HG02763 (cell line): ENCODE results near the gene KRTAP5-3.

Source experiments
- ATAC-seq: cut with Tn5 transposase; IDR thresholded peaks from one replicate; pipeline ENCODE4 v1.9.1; 2021; ENCODE audit warnings: mild to moderate bottlenecking, moderate library complexity; ENCODE audit not compliant: unreplicated experiment

The KRTAP5-3 gene

DNA sequence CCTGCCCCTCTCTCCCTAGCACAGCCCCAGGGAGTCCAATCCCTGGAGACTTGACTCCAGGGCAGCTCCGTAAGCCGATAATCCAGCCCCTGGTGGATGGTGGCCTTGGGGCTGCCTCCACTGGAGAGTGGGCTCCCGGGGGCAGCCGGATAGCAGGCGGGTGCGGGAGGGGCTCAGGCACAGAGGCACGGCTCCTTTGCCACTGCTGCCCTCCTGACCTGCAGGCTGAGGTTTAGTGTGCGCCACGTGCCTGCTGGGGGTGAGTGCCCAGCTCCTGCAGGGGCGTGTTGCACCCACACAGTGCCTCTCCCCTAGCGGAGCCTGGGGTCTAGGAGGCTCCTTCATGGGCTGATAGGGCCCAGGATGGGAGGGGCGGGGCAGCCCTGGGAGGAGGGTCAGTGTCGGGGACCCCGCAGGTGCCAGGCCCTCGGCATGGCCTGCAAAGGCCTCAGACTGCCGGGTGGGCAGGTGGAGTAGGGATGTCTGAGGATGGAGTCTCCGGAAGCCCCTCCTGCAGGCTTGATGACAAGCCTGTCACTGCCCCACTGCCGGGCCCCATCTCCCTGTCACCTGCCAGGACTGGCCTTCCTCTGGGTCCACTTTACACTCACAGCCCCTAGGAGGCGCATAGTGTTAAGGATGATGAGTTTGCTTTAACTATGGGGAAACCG, 41.7 kb downstream of the KRTAP5-3 start:
- no peak for ATAC-seq

DNA sequence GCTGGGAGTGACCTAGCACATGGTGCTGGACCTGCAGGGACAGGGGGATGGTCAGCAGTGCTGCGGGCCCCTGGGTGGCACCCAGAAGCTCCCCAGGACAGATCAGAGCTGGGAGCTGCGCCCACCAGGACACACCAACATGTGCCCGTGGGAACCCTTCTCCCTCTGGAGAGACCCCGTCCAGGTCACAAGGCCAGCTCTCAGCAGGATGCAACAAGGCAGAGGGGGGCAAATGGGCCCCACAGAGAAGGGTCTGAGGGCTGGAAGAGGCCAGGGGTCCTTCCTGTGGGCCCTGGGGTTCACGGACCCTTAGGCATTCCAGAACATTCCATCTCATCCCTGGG, 42.4 kb downstream of the KRTAP5-3 start:
- no peak for ATAC-seq

DNA sequence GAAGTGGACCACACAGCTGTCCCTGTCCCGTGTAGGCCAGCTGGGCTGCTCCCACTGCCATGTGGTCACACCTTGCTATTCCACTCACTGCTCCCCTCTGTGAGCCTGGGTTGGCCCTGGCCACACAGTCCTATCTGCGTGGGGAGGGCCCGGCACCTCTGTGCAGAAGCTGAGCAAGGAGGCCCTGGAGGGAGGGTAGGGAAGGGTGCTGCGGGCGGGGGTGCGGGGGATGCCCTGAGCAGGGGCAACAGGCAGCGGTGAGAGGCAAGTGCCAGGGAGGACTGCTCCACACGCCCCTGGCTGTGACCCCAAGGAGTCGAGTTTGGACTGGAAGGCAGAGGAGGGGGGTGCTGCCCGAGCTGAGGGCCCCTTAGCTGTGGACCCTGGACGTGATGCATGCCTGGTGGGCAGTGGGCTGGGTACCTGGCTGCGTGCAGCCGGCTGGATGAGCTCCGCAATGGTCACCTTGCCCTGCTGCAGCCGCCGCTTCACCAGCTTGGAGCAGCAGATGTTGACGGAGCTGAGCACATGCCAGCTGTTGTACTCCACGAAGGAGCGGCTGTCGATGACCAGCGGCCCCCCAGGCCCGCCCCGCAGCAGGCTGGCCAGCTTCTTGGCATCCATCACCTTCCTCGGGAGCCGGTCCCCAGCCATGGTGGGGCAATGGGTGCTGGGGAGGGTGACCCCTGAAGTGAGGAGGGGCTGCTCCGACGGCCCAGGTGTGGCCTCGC, 42.9 kb downstream of the KRTAP5-3 start:
- ATAC-seq = no peak

DNA sequence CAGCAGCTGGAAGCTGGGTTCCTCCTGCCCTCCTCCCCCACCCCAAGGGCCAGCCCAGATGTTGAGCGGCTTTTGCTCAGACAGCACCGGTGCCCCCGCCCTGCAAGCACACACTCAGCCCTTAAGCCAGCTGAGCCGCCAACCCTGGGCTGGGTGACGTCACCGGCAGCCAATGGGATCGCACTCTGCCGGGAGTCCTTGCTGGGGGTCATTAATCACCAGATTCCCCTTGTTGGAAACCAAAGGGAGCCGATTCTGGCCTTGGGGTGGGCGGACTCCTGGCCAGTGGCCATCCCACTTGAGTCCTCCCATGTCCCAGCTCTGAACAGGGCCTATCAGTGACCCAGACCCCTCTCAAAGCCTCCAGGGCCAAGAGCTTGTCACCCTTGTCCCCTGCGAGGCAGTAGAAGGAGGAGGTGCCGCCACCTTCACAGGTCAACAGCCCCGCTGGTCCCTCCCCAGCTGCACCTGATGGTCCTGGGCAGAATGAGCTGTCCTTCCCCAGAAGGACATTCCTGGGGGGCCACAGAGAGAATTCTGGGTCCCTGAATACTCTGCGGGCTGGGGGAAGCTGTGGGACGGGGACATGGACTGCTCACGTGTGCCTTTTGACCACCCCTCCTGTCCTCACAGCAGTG, 43.6 kb downstream of the KRTAP5-3 start:
- no peak for ATAC-seq

DNA sequence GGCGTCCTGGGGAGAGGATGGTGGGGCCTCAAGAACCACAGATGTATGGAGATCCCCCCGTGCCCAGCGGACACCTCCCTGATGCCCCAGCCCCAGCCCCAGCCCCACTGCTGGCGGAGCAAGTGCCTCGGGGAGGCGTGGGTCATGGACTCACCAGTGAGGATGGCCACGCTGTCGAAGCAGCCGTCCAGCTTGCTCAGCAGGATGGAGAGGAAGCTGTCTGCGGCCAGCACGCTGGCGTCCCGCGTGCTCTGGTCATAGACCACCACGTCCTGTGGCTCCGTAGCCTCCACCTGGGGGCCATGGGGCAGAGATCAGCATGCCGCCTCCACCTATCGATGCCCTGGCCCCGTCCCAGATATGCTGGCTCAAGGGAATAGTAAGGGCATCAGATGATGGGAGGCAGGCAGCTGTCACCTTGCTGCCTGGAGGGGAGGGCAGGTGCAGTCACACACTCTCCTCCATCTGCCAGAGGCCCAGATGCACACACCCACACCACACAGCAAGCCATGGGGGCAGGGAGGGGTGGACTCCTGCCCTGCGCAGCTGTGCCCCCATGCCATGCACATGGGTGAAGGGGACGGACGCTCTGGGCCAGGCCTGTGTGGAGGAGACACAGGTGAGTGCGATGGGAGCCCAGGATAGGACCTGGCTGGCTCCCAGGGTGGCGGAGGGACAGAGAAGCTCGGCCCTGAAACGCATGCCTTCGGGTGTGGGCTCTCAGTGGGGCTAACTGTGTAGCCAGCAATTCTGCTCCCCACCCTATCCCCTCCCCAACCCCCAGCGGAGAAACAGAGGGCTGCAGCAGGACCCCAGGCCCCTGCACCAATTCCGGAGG, 44.3 kb downstream of the KRTAP5-3 start:
- ATAC-seq = no peak

DNA sequence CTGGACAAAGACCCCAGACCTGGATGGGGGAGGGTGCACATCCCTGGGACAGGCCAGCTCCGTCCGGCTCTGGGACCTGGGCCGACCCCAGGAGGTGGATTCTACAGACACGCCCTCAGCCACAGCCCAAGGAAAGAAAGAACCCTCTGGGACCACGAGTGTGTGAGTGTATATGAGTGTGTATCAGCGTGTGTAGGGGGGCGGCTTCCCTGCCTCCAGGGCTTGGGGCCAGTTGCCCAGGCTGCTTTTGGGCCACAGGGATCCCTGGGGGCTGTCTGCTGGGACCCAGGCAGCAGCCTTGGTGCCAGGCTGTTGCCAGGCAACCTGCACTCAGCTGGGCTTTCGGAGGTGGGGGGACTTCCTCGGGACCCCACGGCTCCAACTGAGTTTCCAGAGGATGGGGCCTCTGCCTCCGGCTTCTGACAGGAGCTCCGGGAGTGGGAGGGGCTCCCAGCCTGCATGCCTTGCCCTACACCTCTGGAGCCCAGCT, 45.1 kb downstream of the KRTAP5-3 start:
- ATAC-seq = no peak

DNA sequence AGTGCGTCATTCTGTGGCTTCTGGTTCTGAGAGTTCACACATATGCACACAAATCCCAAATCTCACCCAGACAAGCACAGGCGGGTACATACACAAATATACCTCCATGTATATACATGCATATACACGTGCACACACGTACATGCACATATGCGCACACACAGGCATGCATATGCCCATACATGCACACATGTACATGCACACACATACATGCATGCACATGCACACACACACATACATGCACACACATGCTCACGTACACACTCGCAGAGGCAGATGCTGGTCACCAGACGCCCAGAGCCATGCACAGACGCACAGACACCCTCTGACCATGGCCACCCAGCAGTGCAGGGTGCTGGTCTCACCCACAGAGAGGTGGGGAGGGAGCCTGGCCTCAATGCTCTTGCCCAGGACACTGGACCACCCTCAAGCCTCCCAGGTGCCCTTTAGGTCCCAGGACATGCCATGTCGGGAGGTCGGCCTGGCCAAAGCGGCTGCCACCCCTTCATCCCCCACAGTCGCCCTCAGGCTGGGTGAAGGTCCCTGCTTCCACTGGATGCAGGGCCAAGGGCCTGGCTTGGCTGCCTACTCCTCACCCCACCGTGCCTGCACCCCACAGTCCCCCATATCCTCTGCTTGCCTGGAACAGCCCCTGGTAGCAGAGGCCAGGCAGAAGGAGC, 45.7 kb downstream of the KRTAP5-3 start:
- ATAC-seq = no peak

DNA sequence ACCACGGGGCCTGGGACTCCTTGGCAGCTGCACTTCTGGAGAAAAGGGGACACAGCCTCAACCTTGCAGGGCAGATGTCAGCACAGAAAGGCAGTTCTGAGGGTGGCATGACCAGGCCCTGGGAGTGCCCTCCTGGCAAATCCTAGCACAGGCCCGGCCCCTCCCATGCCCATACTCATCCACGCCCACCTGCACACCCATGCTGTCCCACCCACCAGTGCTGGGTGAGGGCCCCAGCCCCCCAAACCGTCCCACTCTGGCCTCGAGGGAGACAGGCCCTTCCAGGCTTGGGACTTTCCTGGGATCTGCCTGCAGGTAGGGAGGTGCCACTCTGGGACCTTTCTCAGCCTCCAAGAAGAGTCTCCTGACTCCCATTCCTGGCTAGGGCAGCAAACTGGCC, 46.3 kb downstream of the KRTAP5-3 start:
- no peak for ATAC-seq

DNA sequence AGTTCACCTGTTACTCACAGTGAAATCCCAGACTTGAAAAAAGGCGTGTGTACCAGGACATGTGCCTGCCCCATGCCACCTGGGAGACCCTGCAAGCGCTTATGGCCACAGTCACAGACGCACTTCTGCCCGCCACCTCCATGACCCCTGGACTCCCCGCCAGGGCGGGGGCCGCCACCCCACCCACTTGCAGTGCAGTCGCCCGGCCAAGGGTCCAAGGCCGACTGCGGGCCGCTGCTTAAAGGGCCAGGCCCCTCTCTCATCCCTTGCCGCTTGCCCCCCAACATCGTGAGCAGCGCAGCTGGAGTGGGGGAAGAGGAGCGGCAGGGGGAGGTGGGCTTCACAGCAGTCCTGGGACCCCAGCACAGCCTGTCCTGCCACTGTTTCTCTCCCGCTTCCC, 47.0 kb downstream of the KRTAP5-3 start:
- ATAC-seq = no peak

DNA sequence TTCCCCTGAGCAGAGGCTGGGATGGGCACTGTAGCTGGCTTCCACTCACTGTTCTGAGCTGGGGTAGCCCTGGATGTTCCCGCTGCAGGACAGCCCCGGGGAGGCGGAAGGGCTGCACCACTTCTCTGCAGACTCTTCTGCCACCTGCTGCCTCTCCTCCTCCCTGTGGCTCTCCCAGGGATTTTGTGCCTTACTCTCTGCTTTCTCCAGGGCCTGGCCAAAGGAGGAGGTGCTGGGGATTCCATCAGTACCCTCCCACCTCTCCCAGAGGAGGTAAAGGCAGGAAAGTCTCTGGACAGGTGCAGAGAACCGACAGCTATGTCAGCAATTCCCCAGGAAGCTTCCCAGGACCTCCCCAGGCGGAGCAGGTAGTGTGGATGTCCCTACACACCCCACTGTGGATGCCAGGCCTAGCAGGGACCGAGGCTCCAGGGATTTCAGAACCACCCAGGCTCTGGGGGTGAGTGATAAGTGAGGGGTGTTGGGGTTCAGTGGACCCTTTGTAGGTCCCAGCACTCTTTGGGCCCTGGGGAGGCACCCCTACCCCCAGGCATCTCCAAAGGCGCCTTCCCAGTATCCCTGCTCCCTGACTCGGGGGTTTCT, 47.5 kb downstream of the KRTAP5-3 start:
- no peak for ATAC-seq

DNA sequence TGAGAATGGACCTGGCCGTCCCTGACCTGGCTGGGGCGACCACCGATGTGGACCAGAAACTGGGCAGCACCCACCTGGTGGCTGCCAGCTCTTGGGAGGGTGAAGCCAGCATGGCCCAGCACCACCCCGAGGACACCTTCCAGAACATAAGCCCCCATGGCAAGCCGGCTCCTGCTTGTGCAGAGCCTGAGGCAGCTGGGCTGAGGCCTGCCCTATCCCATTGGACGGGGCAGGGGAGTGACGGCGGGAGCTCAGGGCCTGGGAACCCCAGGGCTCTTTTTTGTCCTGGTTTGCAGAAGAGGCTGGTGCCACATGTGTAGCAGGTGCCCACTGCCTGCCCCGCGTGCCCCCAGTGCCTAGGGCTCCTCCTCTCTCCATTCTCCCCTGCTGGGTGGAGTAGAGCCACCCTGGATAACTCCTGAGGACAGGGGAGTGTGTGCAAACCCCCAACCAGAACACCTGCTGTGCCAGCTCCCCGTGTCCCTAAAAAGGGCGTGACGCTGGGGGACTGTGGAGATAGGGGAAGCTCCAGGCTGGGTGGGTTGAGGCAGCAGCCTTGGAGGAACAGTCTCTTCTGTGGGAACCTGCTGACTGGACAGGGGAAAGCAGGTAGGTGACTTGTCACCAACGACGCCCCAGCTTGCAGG, 48.1 kb downstream of the KRTAP5-3 start:
- ATAC-seq = no peak

DNA sequence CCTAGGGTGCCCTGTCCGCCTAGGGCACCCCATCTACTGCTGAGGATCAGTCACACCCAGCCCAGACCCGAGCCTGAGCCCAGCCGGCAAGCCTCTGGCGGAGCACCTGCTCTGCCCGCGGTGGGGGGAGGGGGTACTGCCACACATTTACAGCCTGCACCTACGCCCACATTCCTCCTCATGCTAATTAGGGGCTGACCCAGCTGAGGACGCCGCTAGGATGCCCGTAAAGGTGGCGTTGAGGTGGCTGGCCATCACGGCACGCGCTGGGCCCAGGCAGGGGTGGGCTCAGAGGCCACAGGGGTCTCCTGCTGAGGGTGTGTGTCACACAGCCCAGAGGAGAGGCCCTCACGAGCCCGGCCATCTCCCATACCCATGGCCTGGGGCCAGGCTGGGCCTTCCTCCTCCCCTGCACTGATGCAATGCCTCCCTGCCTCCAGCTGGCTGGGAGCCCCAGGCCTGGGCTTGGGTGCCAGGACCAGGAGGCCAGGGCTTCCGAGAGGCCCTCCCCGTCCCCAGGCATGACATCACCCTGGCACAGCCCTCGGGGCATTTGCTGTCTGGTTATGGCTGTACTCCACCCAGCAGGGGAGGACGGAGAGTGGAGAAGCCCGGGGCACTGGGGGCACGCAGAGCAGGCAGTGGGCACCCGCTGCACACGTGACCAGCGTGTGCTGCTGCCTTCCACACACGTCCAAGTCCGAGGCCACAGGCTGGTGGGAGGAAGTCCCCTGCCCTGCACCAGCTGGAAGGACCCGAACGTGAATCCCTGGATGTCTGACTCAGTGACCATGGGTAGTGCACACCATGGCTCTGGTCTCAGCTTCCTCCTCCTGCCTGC, 48.9 kb downstream of the KRTAP5-3 start:
- ATAC-seq = no peak

DNA sequence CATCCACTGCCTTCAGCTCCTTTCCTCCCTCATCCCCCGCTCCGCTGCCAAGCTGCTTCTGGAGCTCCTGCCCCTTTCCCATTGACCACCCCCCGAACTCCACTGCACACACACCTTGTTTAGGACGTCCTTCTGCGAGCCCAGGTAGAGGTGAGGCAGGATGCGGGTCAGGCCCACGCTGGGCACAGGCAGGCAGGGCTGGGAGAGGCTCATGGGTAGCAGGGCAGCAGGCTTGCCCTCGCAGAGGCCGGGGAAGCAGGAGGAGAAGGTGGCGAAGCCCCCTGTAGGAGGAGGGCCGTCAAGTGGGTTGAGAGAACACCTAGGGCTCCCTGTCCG, 49.5 kb downstream of the KRTAP5-3 start:
- no peak for ATAC-seq

DNA sequence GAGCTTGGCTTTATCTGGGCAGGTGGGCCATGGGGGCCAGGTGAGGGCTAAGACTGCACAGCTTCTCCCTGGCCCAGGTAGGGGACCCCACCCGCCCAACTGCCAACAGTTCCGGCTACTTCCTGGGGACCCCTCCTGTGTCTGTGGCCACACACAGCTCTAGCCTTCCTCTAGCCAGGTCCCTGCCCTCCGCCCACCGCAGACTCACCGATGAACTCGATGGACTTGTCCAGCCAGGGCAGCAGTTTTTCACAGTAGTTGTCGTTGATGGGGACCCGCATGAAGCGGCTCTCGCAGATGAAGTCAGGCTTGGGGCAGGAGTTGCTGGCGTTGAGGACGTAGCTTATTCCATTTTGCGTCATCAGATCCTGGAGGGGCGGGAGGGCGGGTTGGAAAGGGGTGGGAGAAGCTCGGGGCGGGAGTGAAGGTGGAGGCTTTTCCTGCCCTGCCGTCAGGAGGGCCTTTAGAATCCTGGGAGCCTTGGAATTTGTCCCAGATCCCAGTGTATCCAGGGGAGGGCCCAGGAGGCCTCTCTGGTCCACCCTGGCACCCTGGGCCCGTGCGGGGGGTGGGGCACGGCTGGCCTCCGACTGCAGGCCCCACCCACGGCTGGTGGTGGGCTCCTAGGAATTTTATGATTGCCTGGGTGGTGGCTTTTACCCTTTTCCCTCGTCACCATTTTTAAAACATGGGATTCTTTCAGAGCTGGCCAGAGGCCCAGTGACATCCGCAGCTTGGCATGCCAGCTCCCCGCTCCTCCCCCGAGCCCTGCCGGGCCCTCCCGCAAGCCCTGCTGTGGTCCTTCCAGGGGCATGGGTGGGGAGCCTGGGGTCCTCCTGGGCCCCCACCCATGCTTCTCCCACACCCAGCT, 50.1 kb downstream of the KRTAP5-3 start:
- ATAC-seq = no peak
